Erythroblast (primary cell): ENCODE measurements around the gene DEFB118.
"Not testable (repeated sequence)": the region's sequence is repeated elsewhere in the genome, so short reads cannot be mapped to it uniquely, and the experiment has no call there.

Experiments
- DNase-seq, 2 experiments: peaks; one replicate each; lab custom pipeline; 2025; lab: John Stamatoyannopoulos, UW
- GATA1 ChIP-seq: IDR thresholded peaks from 2 replicates; pipeline ENCODE4 v1.6.1; 2011; ENCODE audit warnings: low read depth, mild to moderate bottlenecking, control low read depth, low read length, moderate library complexity
- POLR2A ChIP-seq: IDR thresholded peaks from 2 replicates; pipeline ENCODE4 v1.6.1; 2011; ENCODE audit warnings: mild to moderate bottlenecking, low read length

Gene DEFB118, protein sequence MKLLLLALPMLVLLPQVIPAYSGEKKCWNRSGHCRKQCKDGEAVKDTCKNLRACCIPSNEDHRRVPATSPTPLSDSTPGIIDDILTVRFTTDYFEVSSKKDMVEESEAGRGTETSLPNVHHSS

DNA sequence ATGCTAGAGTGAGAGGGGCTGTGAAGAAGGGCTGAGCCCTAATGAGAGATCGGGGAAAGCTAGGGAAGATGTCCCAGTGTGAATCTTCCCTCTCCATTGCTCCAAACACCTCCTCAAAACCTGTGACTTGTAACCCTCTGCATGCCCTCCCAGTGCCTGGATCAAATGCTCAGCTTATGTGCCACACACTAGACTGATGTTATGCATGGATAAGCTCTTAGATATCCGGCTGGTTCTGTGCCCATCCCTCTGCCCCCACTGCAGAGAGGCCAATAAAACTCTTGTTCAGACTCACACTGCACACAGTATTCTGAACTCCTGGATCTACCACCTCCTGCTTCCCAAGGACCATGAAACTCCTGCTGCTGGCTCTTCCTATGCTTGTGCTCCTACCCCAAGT, at the start of gene DEFB118:
Gene DEFB118 (plus strand): TSS at position 301 of the 400 bp plus-strand sequence. CDS start 50 bp downstream, at position 351.
- DNase-seq: no peak
- TF ChIP-seq POLR2A (no peak), GATA1 (no peak)

DNA sequence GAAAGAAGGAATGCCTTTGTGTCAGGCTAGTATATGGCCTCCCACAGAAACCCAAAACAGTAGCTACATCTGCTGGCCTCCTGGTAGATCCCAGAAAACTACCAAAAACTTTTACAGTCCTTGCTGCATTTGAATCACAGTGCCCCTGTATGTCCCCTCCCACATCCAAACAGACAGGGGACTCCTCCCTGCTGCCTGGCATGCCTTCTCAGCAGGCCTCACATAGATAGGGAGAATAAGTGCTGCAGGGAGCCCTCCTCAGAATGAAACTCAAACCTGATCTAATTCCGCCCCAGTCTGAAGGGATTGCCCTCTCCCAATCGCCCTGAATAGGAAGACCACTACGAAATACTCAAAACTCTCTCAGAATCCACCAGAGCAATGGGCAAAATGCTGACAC, 45.9 kb upstream of the DEFB118 start:
- no peak for DNase-seq
- TF ChIP-seq GATA1: no peak
- no peak for TF ChIP-seq POLR2A

DNA sequence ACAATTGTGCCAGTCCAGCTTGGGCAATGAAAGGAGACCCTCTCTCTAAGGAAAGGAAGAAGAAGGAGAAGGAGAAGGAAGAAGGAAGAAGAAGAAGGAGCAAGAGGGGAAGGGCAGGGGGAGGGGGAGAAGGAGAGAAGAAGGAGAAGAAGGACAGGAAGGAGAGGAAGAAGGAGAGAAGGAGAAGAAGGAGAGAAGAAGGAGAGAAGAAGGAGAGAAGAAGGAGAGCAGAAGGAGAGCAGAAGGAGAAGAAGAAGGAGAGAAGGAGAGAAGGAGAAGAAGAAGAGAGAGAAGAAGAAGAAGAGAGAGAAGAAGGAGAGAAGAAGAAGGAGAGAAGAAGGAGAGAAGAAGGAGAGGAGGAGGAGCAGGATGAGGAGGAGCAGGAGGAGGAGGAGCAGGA, 37.5 kb upstream of the DEFB118 start:
- TF ChIP-seq POLR2A: no peak
- no peak for TF ChIP-seq GATA1
- no peak for DNase-seq

DNA sequence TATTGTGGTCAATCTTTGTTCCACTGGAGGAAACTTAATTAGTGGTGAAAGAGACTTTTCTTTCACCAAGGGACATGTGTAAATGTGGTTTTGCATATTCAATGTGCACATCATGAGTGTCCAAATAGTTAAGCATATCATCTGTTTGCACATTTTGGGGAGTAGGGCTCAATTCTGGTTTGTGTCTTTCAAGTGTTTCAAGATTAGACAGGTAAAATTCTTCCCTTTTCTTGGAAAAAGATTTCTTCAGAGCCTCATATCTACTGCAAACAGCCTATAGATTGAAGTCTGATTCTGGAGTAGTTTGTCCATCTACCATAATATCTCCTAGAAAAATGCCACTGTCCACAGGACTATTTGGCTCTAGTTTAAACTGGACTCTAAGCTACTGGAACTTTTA, 26.9 kb upstream of the DEFB118 start:
- TF ChIP-seq GATA1 (no peak), POLR2A (no peak)
- DNase-seq: no peak

DNA sequence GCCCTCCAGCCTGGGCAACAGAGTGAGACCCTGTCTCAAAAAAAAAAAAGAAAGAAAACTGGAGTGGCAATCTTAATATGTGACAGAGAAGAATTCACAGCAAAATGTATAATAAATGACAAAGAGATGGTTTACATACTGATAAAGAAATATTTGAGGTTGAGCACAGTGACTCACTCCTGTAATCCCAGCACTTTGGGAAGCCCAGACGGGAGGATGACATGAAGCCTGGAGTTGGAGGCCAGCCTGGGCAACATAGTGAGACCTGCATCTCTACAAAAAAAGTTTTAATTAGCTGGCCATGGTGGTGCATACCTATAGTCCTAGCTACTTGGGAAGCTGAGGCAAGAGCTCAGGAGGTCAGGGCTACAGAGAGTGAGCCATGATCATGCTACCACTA, 12.4 kb upstream of the DEFB118 start:
- DNase-seq: no peak
- no peak for TF ChIP-seq POLR2A
- TF ChIP-seq GATA1: no peak

DNA sequence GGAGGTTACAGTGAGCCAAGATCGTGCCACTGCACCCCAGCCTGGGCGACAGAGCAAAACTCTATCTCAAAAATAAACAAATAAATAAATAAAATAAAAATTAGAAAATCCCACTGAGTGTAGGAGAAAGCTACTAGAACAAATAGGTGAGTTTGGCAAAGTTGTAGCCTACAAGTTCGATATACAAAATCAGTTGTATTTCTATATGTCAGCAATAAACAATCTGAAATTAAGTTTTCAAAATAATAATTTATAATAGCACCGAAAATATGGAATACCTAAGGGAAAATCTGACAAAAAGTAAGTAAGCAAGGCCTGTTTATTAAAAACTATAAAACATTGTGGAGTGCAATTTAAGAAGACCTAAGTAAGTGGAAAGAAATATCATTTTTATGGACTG, 5.1 kb upstream of the DEFB118 start:
- DNase-seq: no peak
- TF ChIP-seq GATA1 (no peak), POLR2A (no peak)

DNA sequence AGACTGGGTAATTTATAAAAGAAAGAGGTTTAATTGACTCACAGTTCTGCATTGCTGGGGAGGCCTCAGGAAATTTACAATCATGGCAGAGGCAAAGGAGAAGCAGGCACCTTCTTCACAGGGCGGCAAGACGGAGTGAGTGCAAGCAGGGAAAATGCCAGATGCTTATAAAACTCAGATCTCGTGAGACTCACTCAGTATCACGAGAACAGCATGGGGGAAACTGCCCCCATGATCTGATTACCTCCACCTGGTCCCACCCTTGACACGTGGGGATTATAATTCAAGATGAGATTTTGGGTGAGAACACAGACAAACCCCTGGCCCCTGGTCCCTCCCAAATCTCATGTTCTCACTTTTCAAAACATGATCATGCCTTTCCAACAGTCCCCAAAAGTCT, 4.1 kb upstream of the DEFB118 start:
- DNase-seq: not testable (repeated sequence)

DNA sequence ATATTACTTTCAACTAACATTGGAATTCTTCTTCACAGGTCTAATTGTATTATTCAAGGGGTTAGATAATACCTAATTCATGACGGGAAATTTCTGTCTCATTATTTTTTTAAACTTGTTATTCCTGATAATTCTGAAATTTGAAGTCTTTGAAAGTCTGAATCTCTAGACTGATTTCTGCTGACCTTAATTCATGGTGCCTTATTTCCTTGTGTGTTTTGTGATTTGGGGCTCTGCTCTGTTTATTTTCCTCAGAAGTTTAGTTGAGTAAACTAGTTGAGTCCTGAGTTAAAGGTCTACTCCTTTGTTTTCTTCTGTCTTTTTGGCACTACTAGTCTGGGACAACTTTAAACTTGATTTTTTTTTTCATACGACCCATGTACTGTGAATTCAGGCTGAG, 5.9 kb downstream of the DEFB118 start:
- no peak for DNase-seq
- TF ChIP-seq POLR2A (no peak), GATA1 (no peak)

DNA sequence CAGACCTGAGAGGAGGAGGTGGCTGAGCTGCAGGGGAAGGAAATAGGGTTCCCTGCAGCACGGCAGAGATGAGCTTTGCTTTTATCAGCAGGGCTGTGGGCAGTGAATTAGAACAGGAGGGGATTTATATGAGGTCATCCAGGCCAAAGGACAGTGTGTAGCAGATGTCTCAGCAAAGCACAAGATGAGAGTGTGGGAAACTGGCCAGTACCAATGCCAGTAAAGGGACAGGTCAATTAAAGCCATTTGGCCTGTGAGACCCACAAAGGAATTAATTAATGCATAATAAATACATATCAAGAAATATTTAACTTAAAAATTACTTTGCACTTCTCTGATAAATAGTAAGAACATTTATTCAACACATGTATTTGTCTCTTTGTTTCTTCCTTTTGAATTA, 22.1 kb downstream of the DEFB118 start, which contains the start of gene DEFB119:
Gene DEFB119 (minus strand): TSS at position 101 of the 400 bp plus-strand sequence. CDS start 107 bp downstream, outside the sequence.
- TF ChIP-seq POLR2A (no peak), GATA1 (no peak)
- DNase-seq: no peak

DNA sequence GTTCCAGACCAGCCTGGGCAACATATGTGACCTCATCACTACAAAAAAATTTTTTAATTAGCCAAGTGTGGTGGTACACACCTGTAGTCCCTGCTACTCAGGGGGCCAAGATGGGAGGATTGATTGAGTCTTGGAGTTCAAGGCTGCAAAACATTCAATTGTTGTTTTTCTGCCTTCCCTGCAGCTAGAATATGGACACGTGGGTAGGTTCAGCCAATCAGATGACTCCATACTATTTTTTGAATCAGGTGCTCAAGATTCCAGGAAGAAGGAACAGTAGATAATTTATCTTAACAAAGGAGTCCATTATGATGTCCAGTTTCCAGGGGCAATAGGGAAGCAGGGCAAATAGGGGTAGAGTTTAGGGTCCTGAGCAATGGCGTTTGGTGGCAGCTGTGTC, 24.4 kb downstream of the DEFB118 start:
- TF ChIP-seq POLR2A (no peak), GATA1 (no peak)

DNA sequence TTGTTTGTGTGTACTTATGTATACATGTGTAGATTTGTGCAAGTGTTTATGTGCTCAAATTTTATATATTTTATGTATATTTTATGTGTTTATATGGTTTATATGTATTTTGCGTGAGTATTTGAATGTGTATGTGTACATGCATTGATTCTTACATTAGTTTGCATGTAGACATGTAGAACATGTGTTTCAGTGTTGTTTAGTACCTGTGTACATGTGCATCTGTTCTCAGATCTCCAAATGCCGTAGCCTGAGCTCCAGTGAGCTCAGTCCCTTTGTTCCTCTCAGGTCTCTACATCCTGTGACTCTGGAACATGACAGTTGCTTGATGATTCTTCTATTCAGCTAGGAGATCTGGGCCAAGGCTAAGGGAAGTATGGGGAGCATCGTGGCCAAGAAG, 26.5 kb downstream of the DEFB118 start:
- no peak for DNase-seq
- TF ChIP-seq GATA1: no peak
- no peak for TF ChIP-seq POLR2A

More for the DNA sequence above, 24.4 kb downstream of the DEFB118 start:
- no peak for DNase-seq

DNA sequence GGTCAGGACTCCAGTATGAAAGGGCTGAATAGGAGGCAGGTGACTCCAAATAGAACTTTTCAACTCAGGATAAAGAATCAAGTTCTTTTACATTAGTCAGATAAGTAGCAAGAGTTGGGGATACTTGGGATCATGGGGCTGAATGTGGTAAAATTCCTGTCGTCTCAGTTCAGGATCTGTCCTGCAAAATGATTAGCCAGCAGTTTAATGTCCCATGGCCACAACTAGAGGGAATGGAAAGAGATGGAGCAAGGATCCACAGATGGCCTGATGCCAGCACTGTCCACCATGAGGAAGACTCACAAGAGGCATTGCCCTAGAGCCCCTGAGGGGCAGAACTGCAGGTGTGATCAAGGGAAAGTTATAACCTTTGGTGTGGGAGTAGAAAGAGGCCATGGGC, 35.5 kb downstream of the DEFB118 start:
- TF ChIP-seq POLR2A (no peak), GATA1 (no peak)
- no peak for DNase-seq

DNA sequence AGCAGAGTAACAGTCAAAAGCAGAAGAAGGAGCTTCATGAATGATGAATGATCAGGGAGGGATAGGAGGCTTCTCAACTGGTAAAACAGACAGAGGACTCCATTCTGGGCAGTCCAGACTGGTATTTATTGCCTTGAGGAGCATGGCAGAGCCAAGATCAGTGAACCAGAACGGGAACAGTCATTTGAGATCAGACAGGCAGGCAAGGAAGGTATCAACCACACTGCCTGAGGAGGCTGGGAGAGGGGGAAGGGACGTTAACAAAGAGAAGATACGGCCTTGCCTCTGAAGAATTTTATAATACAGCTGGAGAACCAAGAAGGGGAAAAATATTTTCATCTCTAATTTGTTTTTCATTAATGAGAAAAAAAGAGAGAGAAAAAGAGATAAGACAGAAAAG, 37.7 kb downstream of the DEFB118 start, which contains the start of gene DEFB121:
Gene DEFB121 (minus strand): TSS at position 101 of the 400 bp plus-strand sequence. CDS start 63 bp downstream, at position 38.
- DNase-seq: no peak
- TF ChIP-seq POLR2A (no peak), GATA1 (no peak)

DNA sequence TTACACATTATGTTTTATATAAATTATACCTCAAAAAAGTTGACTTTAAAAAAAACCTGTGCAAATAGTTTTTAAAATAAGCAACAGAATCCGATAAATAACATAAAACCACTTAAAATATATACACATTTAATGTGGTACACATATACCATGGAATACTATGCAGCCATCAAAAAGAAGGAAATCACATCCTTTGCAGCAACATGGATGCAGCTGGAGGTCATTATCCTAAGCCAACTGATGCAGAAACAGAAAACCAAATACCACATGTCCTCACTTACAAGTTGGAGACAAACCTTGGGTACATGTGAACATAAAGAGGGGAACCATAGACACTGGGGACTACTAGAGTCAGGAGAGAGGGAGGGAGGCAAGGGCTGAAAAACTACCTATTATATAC, 41.6 kb downstream of the DEFB118 start:
- no peak for DNase-seq
- TF ChIP-seq GATA1: no peak
- no peak for TF ChIP-seq POLR2A

DNA sequence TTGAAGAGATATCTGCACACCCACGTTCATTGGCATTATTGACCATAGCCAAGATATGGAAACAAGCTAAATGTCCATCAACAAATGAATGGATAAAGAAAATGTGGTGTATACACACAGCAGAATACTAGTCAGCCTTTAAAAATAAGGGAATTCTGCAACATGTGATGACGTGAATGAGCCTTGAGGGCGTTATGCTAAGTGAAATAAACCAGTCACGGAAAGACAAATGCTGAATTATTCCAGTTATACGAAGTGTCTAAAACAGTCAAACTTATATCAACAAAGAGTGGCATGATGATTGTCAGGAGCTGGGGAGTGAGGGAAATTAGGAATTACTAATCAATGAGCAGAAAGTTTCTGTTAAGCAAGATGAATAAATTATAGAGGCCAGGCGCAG, 46.0 kb downstream of the DEFB118 start:
- no peak for TF ChIP-seq POLR2A
- TF ChIP-seq GATA1: no peak
- no peak for DNase-seq

DNA sequence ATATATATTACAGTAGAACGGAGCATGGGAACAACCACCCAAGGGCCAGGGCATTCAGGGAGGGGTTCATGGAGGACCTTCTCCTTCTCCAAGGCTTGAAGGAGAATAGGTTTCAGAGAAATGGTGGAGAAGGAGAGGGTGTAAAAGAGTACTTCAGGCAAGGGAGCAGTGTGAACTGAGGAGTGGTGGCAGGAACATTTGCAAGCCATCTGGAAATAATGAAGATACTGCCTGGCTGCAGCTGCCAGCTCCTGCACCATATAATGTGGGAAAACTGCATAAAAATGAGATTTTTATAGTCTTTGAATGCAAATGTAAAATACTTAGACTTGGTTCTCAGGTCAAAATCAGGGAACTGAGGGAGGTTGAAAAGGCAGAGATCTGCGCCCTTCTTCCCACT, 47.3 kb downstream of the DEFB118 start:
- DNase-seq: no peak
- no peak for TF ChIP-seq GATA1
- TF ChIP-seq POLR2A: no peak
